Iris pigment epithelial cell (primary cell): ENCODE data around the gene CPNE7.
"Not testable (repeated sequence)": the region's sequence is repeated elsewhere in the genome, so short reads cannot be mapped to it uniquely, and the experiment has no call there.

Source experiments
- DNase-seq: peaks from one replicate; pipeline ENCODE4 v3.0.0-alpha.2; 2011; ENCODE audit warnings: low read depth

Gene CPNE7

GRCh38 chr16:89623511-89624261 is 48.1 kb downstream of the CPNE7 start:
- DNase-seq: no peak

GRCh38 chr16:89624777-89625761 is 49.5 kb downstream of the CPNE7 start:
- DNase-seq: no peak

- DNase-seq: no peak
These were observed 54.5 kb downstream of the CPNE7 start for GRCh38 chr16:89629827-89630610.

- peak; percentile 43 for DNase-seq
These were observed 57.6 kb downstream of the CPNE7 start for GRCh38 chr16:89633064-89633631.

GRCh38 chr16:89634463-89635385 is 59.2 kb downstream of the CPNE7 start:
- not testable (repeated sequence) for DNase-seq

DNA sequence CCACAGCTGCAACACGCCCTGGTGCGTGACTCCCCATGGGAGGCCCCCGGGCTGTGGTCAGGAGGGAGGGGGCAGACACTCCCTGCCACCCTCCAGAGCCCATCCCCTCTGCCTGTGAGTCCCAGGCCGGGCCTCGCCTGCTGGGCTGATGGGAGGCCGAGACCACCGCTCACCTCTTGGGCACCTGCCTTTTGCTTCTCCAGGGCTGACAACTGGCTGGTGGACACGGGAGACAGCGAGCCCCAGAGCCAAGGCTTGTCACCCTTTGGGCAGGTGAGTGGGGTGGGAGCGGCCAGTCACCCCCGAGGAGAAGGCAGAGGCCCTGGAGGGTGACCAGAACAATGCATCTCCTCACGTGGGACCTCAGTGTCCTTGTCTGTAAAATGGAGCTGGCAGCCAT is 61.1 kb downstream of the CPNE7 start:
- no peak for DNase-seq

- DNase-seq: no peak
These were observed 61.8 kb downstream of the CPNE7 start for GRCh38 chr16:89637379-89637778.

- DNase-seq: no peak
These were observed 62.9 kb downstream of the CPNE7 start for GRCh38 chr16:89638455-89638854.

DNA sequence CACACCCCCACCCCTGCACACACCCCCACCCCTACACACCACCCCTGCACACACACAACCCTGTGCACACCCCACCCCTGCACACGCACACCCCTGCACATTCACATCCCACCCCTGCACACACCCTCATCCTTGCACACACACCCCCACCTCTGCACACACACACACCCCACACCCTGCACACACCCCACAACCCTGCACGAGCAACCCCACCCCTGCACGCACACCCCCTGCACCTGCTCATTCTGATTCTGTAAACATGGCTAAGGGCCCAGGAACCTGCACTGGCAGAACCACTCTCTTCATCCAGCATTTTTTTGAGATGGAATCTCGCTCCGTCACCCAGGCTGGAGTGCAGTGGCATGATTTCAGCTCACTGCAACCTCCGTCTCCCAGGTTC is 63.8 kb downstream of the CPNE7 start:
- no peak for DNase-seq

- DNase-seq: no peak
These were observed 66.0 kb downstream of the CPNE7 start for GRCh38 chr16:89641458-89642119.

GRCh38 chr16:89642574-89642973 is 67.0 kb downstream of the CPNE7 start:
- DNase-seq: no peak

DNA sequence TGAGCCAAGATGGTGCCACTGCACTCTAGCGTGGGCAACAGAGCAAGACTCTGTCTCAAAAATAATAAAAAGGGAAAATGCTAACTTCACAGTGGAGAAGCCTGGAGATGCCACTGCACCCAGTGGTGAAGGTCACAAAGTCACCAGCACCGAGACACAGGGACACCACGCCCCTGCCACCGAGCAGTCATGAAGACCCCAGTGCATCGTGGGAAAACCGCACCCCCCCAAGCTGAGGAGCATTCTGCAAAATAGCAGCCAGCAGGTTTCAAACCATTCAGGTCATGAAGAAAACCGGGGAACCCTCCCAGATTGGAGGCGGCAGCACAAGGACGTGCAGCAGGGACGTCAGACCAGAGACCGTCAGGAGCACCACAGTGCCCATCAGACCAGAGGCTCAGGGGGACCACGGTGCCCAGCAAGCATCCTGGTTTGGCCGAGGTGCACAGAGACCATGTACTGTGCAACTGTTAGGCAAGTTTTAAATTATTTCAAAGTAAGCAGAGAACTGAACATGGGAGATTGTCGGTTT is 68.3 kb downstream of the CPNE7 start:
- DNase-seq: no peak

- no peak for DNase-seq
These were observed 69.6 kb downstream of the CPNE7 start for GRCh38 chr16:89645122-89645521.

- no peak for DNase-seq
These were observed 70.7 kb downstream of the CPNE7 start for GRCh38 chr16:89646270-89646669.
